Trophoblast cell (in vitro differentiated cells and primary cell): ENCODE measurements around the gene ZNG1E.
"Not testable (repeated sequence)": the region's sequence is repeated elsewhere in the genome, so short reads cannot be mapped to it uniquely, and the experiment has no call there.

Source experiments
- DNase-seq, 2 donors: peaks; one replicate each; pipeline ENCODE4 v3.0.0-alpha.2; 2016
- H2AFZ ChIP-seq: 2 replicates; pipeline ENCODE4 v1.6.1; 2013; ENCODE audit warnings: low read length, moderate library complexity, mild to moderate bottlenecking; ENCODE audit not compliant: insufficient read depth, poor library complexity
- H2AK5ac ChIP-seq: 2 replicates; pipeline ENCODE4 v1.6.1; 2013; ENCODE audit warnings: mild to moderate bottlenecking, low read length
- H2BK120ac ChIP-seq: 2 replicates; pipeline ENCODE4 v1.6.1; 2013; ENCODE audit warnings: low read length, mild to moderate bottlenecking, moderate library complexity; ENCODE audit not compliant: insufficient read depth, poor library complexity
- H2BK12ac ChIP-seq: 2 replicates; pipeline ENCODE4 v1.6.1; 2013; ENCODE audit warnings: mild to moderate bottlenecking, low read length, moderate library complexity
- H2BK5ac ChIP-seq: 2 replicates; pipeline ENCODE4 v1.6.1; 2013; ENCODE audit warnings: low read length, low read depth, moderate library complexity, mild to moderate bottlenecking; ENCODE audit not compliant: poor library complexity
- H3K14ac ChIP-seq: 2 replicates; pipeline ENCODE4 v1.6.1; 2013; ENCODE audit warnings: mild to moderate bottlenecking, low read length
- H3K18ac ChIP-seq: 2 replicates; pipeline ENCODE4 v1.6.1; 2013; ENCODE audit warnings: mild to moderate bottlenecking, low read length
- H3K23ac ChIP-seq: 2 replicates; pipeline ENCODE4 v1.6.1; 2013; ENCODE audit warnings: low read length
- H3K27ac ChIP-seq: 2 replicates; pipeline ENCODE4 v1.5.1; 2013; ENCODE audit warnings: low read depth, mild to moderate bottlenecking, inconsistent platforms, low read length, moderate library complexity
- H3K27me3 ChIP-seq: 2 replicates; pipeline ENCODE4 v1.6.1; 2013; ENCODE audit warnings: inconsistent platforms, mild to moderate bottlenecking, low read length, moderate library complexity; ENCODE audit not compliant: insufficient read depth
- H3K36me3 ChIP-seq, 2 experiments: 1 replicate in 1 of 2; 2 replicates in 1 of 2; pipeline ENCODE4 v1.6.1; 2013; ENCODE audit warnings: low read length in 2 of 2, mild to moderate bottlenecking in 2 of 2, moderate library complexity in 1 of 2; ENCODE audit not compliant: insufficient read depth in 2 of 2, control insufficient read depth in 1 of 2
- H3K4ac ChIP-seq: 2 replicates; pipeline ENCODE4 v1.6.1; 2013; ENCODE audit warnings: low read depth, mild to moderate bottlenecking, low read length, moderate library complexity
- H3K4me1 ChIP-seq, 2 experiments: 1 replicate in 1 of 2; 2 replicates in 1 of 2; pipeline ENCODE4 v1.6.1; 2013; ENCODE audit warnings: low read length in 2 of 2, mild to moderate bottlenecking in 2 of 2, moderate library complexity in 1 of 2; ENCODE audit not compliant: insufficient read depth in 2 of 2, control insufficient read depth in 1 of 2
- H3K4me2 ChIP-seq: 2 replicates; pipeline ENCODE4 v1.6.1; 2013; ENCODE audit warnings: inconsistent platforms, mild to moderate bottlenecking, low read length, moderate library complexity
- H3K4me3 ChIP-seq: 2 replicates; pipeline ENCODE4 v1.5.1; 2013; ENCODE audit warnings: mild to moderate bottlenecking, low read depth, low read length, inconsistent platforms
- H3K79me1 ChIP-seq: one replicate; pipeline ENCODE4 v1.6.1; 2013; ENCODE audit warnings: low read length
- H3K79me2 ChIP-seq: 2 replicates; pipeline ENCODE4 v1.6.1; 2013; ENCODE audit warnings: low read length, mild to moderate bottlenecking; ENCODE audit not compliant: control insufficient read depth, insufficient read depth, poor library complexity
- H3K9ac ChIP-seq: 2 replicates; pipeline ENCODE4 v1.6.1; 2013; ENCODE audit warnings: mild to moderate bottlenecking, low read length
- H3K9me3 ChIP-seq: 2 replicates; pipeline ENCODE4 v1.6.1; 2013; ENCODE audit warnings: low read depth, mild to moderate bottlenecking, control low read depth, inconsistent platforms, low read length; ENCODE audit not compliant: insufficient read depth
- H4K12ac ChIP-seq: 2 replicates; pipeline ENCODE4 v1.6.1; 2013; ENCODE audit warnings: low read depth, mild to moderate bottlenecking, low read length, moderate library complexity
- H4K8ac ChIP-seq: 2 replicates; pipeline ENCODE4 v1.6.1; 2013; ENCODE audit warnings: low read depth, mild to moderate bottlenecking, low read length, moderate library complexity
- H4K91ac ChIP-seq: one replicate; pipeline ENCODE4 v1.6.1; 2013; ENCODE audit warnings: low read depth, mild to moderate bottlenecking, low read length, moderate library complexity
- WGBS: extraction: QIAGEN DNeasy Blood & Tissue Kit; methylation state at CpG from one replicate; pipeline ENCODE4 v1.1.7; 2013; ENCODE audit warnings: missing lambda C conversion rate; ENCODE audit not compliant: insufficient read length, insufficient coverage; ENCODE audit errors: extremely low coverage; 5-methylcytosine and 5-hydroxymethylcytosine counted together

ZNG1E gene

DNA sequence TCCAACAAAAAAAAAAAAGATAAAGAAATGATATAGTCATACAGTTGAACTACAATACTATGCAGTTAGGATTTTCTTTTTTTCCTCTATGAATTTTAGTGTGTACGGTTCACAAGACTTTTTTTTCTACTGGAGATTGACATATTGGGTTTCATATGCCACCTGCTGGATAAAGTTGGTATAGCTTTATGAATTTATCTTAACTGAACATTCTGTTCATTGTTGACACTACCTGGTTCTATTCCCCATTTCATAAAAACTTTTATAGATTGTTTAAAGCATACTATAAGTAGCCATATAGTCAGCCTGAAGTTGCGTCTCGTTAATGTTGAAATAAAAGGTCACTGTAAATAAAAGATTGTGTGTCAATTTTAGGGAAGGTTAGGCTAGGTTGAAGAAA is 2.8 kb downstream of the ZNG1E start:
- not testable (repeated sequence) for H3K4me1 ChIP-seq, H3K14ac ChIP-seq, H2BK12ac ChIP-seq, H2BK5ac ChIP-seq, H3K27me3 ChIP-seq, H3K4me3 ChIP-seq, H4K12ac ChIP-seq, H3K27ac ChIP-seq, H3K4me2 ChIP-seq, H3K79me2 ChIP-seq, H3K79me1 ChIP-seq, H2AFZ ChIP-seq, H3K23ac ChIP-seq, H3K36me3 ChIP-seq, H3K9ac ChIP-seq, H4K91ac ChIP-seq, H2AK5ac ChIP-seq, H3K9me3 ChIP-seq, DNase-seq, H3K18ac ChIP-seq, H3K4ac ChIP-seq, H4K8ac ChIP-seq, H2BK120ac ChIP-seq
- WGBS, result no CpG with 5 or more reads among the region's 3 CpGs

DNA sequence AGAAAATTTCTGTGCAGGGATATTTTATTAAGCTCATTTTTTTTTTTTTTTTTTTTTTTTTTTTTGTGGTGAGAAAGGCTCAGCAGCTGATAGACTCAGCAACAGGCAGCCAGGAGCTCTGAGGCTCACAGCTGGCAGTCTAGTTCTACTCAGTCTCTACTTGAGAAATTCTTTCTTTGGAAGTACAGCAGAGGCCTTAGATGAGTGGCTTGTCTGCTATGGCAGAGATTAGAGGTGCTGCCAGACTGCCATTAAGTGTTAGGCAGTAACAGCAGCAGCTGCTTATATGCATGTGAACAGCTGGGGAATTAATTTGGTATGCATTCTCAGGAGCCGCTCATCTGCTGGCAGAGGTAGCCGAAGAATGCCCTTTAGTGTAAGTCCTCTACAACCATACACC is 27.8 kb downstream of the ZNG1E start:
- not testable (repeated sequence) for H3K23ac ChIP-seq, H2BK5ac ChIP-seq, H2AK5ac ChIP-seq, H3K4me2 ChIP-seq, H2BK12ac ChIP-seq, H3K79me2 ChIP-seq, H2BK120ac ChIP-seq, H3K27me3 ChIP-seq, H3K14ac ChIP-seq, H3K27ac ChIP-seq, H4K91ac ChIP-seq, H3K18ac ChIP-seq, H3K4me3 ChIP-seq, H3K4ac ChIP-seq, H3K4me1 ChIP-seq, H2AFZ ChIP-seq, H3K36me3 ChIP-seq, H3K79me1 ChIP-seq, H3K9me3 ChIP-seq, H3K9ac ChIP-seq, H4K12ac ChIP-seq, H4K8ac ChIP-seq
- WGBS, result no CpG with 5 or more reads among the region's 2 CpGs
- peak; percentile 0 to 7 for DNase-seq

DNA sequence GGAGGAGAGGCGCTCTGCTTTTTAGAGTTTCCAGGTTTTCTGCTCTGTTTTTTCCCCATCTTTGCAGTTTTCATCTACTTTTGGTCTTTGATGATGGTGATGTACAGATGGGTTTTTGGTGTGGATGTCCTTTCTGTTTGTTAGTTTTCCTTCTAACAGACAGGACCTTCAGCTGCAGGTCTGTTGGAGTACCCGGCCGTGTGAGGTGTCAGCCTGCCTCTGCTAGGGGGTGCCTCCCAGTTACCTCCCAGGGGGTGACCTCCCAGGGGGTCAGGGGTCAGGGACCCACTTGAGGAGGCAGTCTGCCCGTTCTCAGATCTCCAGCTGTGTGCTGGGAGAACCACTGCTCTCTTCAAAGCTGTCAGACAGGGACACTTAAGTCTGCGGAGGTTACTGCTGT is 38.7 kb downstream of the ZNG1E start:
- not testable (repeated sequence) for H3K27me3 ChIP-seq, H4K12ac ChIP-seq, H2AK5ac ChIP-seq, H2BK5ac ChIP-seq, H3K9ac ChIP-seq, H3K4me1 ChIP-seq, H3K4me2 ChIP-seq, H3K9me3 ChIP-seq, H3K4ac ChIP-seq, H3K36me3 ChIP-seq, H3K18ac ChIP-seq, DNase-seq, H2BK120ac ChIP-seq, H3K14ac ChIP-seq, H2AFZ ChIP-seq, H3K27ac ChIP-seq, H4K8ac ChIP-seq, H3K23ac ChIP-seq, H3K79me2 ChIP-seq, H3K4me3 ChIP-seq, H2BK12ac ChIP-seq, H4K91ac ChIP-seq, H3K79me1 ChIP-seq
- WGBS, result no CpG with 5 or more reads among the region's 5 CpGs

DNA sequence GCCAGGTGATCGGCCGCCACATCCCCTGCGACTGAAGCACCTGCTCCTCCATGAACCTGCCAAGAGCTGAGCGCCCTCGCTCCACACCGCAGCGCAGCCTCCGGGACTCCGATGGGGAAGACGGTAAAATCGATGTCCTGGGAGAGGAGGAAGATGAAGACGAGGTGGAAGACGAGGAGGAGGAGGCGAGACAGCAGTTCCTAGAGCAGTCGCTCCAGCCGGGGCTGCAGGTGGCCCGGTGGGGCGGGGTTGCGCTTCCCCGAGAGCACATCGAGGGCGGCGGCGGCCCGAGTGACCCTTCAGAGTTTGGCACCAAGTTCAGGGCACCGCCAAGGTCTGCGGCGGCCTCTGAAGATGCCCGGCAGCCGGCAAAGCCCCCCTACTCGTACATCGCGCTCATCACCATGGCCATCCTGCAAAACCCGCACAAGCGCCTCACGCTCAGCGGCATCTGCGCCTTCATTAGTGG is 61.4 kb downstream of the ZNG1E start, which contains the start of gene FOXD4L4:
FOXD4L4 (plus strand) TSS at position 51 of the 469 bp plus-strand sequence; CDS start at position 51, 0 bp downstream.
- not testable (repeated sequence) for H3K79me1 ChIP-seq, H3K4me2 ChIP-seq, H3K18ac ChIP-seq, H2BK120ac ChIP-seq, H2AK5ac ChIP-seq, H2BK5ac ChIP-seq, H3K4me1 ChIP-seq, H3K79me2 ChIP-seq, H2BK12ac ChIP-seq, H3K36me3 ChIP-seq, H3K9me3 ChIP-seq, H3K23ac ChIP-seq, DNase-seq, H3K9ac ChIP-seq, H3K4me3 ChIP-seq, H3K27me3 ChIP-seq, H4K8ac ChIP-seq, H2AFZ ChIP-seq, H4K12ac ChIP-seq, H4K91ac ChIP-seq, H3K4ac ChIP-seq, H3K27ac ChIP-seq, H3K14ac ChIP-seq
- WGBS, result no CpG with 5 or more reads among the region's 38 CpGs
